HG02759 (cell line): ENCODE results near the gene RGS7.
"Not testable (repeated sequence)": the region's sequence is repeated elsewhere in the genome, so short reads cannot be mapped to it uniquely, and the experiment has no call there.

Source experiments
- ATAC-seq: cut with Tn5 transposase; IDR thresholded peaks from one replicate; pipeline ENCODE4 v1.9.1; 2021; ENCODE audit warnings: mild to moderate bottlenecking, moderate library complexity; ENCODE audit not compliant: unreplicated experiment

The RGS7 gene

GRCh38 chr1:240804475-240804874 lies 552.5 kb downstream of the RGS7 start:
- ATAC-seq: no peak

GRCh38 chr1:240803151-240803550 lies 553.9 kb downstream of the RGS7 start:
- no peak for ATAC-seq

- no peak for ATAC-seq
These were observed 554.7 kb downstream of the RGS7 start for GRCh38 chr1:240802271-240802670.

GRCh38 chr1:240801442-240801841 lies 555.6 kb downstream of the RGS7 start:
- no peak for ATAC-seq

- no peak for ATAC-seq
These were observed 556.7 kb downstream of the RGS7 start for GRCh38 chr1:240800291-240800690.

- no peak for ATAC-seq
These were observed 560.0 kb downstream of the RGS7 start for GRCh38 chr1:240797050-240797449.

GRCh38 chr1:240794046-240794843 lies 562.8 kb downstream of the RGS7 start:
- no peak for ATAC-seq

GRCh38 chr1:240792915-240793529 lies 564.0 kb downstream of the RGS7 start:
- ATAC-seq: no peak

- ATAC-seq: no peak
These were observed 566.1 kb downstream of the RGS7 start for GRCh38 chr1:240790856-240791255.

- no peak for ATAC-seq
These were observed 570.1 kb downstream of the RGS7 start for GRCh38 chr1:240786880-240787279.

- ATAC-seq: no peak
These were observed 572.2 kb downstream of the RGS7 start for GRCh38 chr1:240784776-240785175.

- not testable (repeated sequence) for ATAC-seq
These were observed 573.3 kb downstream of the RGS7 start for GRCh38 chr1:240783728-240784137.

GRCh38 chr1:240776237-240776636 lies 580.8 kb downstream of the RGS7 start:
- no peak for ATAC-seq

GRCh38 chr1:240772131-240772530 lies 584.9 kb downstream of the RGS7 start:
- ATAC-seq: no peak

GRCh38 chr1:240771450-240771849 lies 585.6 kb downstream of the RGS7 start:
- no peak for ATAC-seq

GRCh38 chr1:240768979-240769378 lies 588.0 kb downstream of the RGS7 start:
- no peak for ATAC-seq

GRCh38 chr1:240766831-240767230 lies 590.2 kb downstream of the RGS7 start:
- no peak for ATAC-seq

- ATAC-seq: no peak
These were observed 591.2 kb downstream of the RGS7 start for GRCh38 chr1:240765732-240766363.

GRCh38 chr1:240763771-240764170 lies 593.2 kb downstream of the RGS7 start:
- no peak for ATAC-seq

- not testable (repeated sequence) for ATAC-seq
These were observed 593.9 kb downstream of the RGS7 start for GRCh38 chr1:240763095-240763494.

GRCh38 chr1:240762471-240762987 lies 594.5 kb downstream of the RGS7 start:
- not testable (repeated sequence) for ATAC-seq

- ATAC-seq: not testable (repeated sequence)
These were observed 598.2 kb downstream of the RGS7 start for GRCh38 chr1:240758777-240759176.
